ENCODE measurements around the gene MANEAL.
A peak's percentile ranks its signal among the peaks of the same experiment; 100 is the strongest.
"Not testable (repeated sequence)": the region's sequence is repeated elsewhere in the genome, so short reads cannot be mapped to it uniquely, and the experiment has no call there.

The MANEAL gene

GRCh38 chr1:37764414-37764825 lies 29.2 kb upstream of the MANEAL start:
- H3K9me3 Mint-ChIP-seq: peaks cover 5 to 7% of the 10 kb centered on the region in 2 donors
- peak overlapping the region; percentile 76 for H3K27ac Mint-ChIP-seq
- DNase-seq (no peak), ATAC-seq (replicated peaks) (no peak)
- H3K27me3 Mint-ChIP-seq: peaks cover 66 to 80% of the 10 kb centered on the region in 2 donors
- H3K4me3 Mint-ChIP-seq: peak overlapping the region; percentile 17 to 67
- H3K36me3 Mint-ChIP-seq: peaks cover 6 to 8% of the 10 kb centered on the region in 2 donors
- peaks cover 22 to 25% of the 10 kb centered on the region in 2 donors for H3K4me1 Mint-ChIP-seq

- Mint-ChIP-seq H3K36me3 (peaks cover 6 to 8% of the 10 kb centered on the region in 2 donors), H3K4me3 (peak within 1 kb of the TSS; percentile 67 to 70), H3K9me3 (peaks cover 5 to 7% of the 10 kb centered on the region in 2 donors), H3K4me1 (peaks cover 22 to 25% of the 10 kb centered on the region in 2 donors), H3K27ac (peak within 1 kb of the TSS; percentile 76), H3K27me3 (peaks cover 68 to 86% of the 10 kb centered on the region in 2 donors)
- ATAC-seq (replicated peaks) (no peak), DNase-seq (no peak)
These were observed 28.7 kb upstream of the MANEAL start, which contains the start of gene EPHA10 for GRCh38 chr1:37764888-37765441. Gene EPHA10, minus strand, starts transcription at chr1:37765120. Its CDS starts 54 bp downstream, at chr1:37765066.

GRCh38 chr1:37765916-37766664 lies 27.6 kb upstream of the MANEAL start:
- peak; percentile 79 to 88 for ATAC-seq (replicated peaks)
- H3K36me3 Mint-ChIP-seq: peaks cover 6 to 8% of the 10 kb centered on the region in 2 donors
- peak; percentile 17 for DNase-seq
- H3K4me1 Mint-ChIP-seq: peaks cover 22 to 25% of the 10 kb centered on the region in 2 donors
- H3K9me3 Mint-ChIP-seq: peaks cover 5 to 7% of the 10 kb centered on the region in 2 donors
- peak overlapping the region; percentile 65 for H3K27ac Mint-ChIP-seq
- peaks cover 77 to 95% of the 10 kb centered on the region in 2 donors for H3K27me3 Mint-ChIP-seq
- H3K4me3 Mint-ChIP-seq: peak overlapping the region; percentile 61 to 70

- no peak for DNase-seq
- H3K9me3 Mint-ChIP-seq: peaks cover 5 to 7% of the 10 kb centered on the region in 2 donors
- peaks cover 6 to 8% of the 10 kb centered on the region in 2 donors for H3K36me3 Mint-ChIP-seq
- ATAC-seq (replicated peaks): no peak
- peaks cover 67 to 88% of the 10 kb centered on the region in 2 donors for H3K27me3 Mint-ChIP-seq
- no peak overlapping the region for H3K4me3 Mint-ChIP-seq
- H3K4me1 Mint-ChIP-seq: peaks cover 22 to 25% of the 10 kb centered on the region in 2 donors
- H3K27ac Mint-ChIP-seq: no peak overlapping the region
These were observed 26.2 kb upstream of the MANEAL start for GRCh38 chr1:37767488-37767887.

GRCh38 chr1:37771440-37771839 lies 22.2 kb upstream of the MANEAL start:
- H3K27ac Mint-ChIP-seq; H3K9me3 Mint-ChIP-seq; H3K36me3 Mint-ChIP-seq; H3K4me3 Mint-ChIP-seq; H3K4me1 Mint-ChIP-seq; DNase-seq; ATAC-seq (replicated peaks): not testable (repeated sequence)
- peaks cover 39 to 65% of the 10 kb centered on the region in 2 donors for H3K27me3 Mint-ChIP-seq

- Mint-ChIP-seq H3K9me3 (peaks cover 4 to 6% of the 10 kb centered on the region in 2 donors), H3K36me3 (no peaks in the 10 kb centered on the region), H3K4me1 (peaks cover 18 to 31% of the 10 kb centered on the region in 2 donors), H3K27me3 (peaks cover 24 to 37% of the 10 kb centered on the region in 2 donors), H3K4me3 (no peak overlapping the region), H3K27ac (peak overlapping the region; percentile 31)
- ATAC-seq (replicated peaks) (peak; percentile 88 to 93), DNase-seq (no peak)
These were observed 16.6 kb upstream of the MANEAL start for GRCh38 chr1:37776946-37777516.

DNA sequence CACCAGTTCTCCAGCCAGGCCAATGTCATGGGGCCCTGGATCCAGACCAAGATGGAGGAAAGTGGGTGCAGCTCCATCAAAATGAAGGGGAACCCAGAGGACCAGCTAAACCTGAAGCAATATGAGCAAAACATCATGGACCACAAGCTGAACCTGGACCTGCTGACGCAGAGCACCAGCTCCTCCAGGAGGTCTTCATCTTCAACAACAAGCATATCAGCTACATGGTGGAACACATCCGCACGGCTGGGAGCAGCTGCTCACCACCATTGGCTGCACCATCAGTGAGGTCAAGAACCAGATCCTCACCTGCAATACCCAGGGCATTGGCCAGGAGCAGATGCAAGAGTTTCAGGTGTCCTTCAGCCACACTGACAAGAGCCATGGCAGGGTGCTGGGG lies 15.0 kb upstream of the MANEAL start:
- no peaks in the 10 kb centered on the region for H3K36me3 Mint-ChIP-seq
- no peak overlapping the region for H3K27ac Mint-ChIP-seq

DNA sequence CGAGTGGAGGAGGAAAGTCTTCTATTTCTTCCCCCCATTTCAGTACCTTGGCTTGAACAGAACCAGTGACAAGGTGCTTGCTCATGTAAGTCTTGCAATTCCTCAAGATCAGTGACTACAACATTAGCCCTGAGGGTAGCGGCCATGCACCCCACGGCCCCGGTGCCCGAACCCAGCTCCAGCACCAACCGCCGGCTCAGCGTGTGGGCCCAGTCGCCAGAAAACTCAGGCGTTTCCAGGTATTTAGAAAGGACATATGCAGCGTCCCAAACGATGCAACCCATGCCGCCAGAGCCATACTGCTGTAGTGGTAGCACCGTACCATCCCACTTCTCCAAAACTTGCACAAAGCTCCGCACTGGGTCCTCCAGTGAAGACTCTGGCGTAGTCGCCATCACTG lies 11.2 kb upstream of the MANEAL start:
- no peaks in the 10 kb centered on the region for H3K36me3 Mint-ChIP-seq
- H3K27me3 Mint-ChIP-seq: peaks cover 33 to 45% of the 10 kb centered on the region in 2 donors

More for the DNA sequence above, 15.0 kb upstream of the MANEAL start:
- no peak overlapping the region for H3K4me3 Mint-ChIP-seq
- peaks cover 18 to 37% of the 10 kb centered on the region in 2 donors for H3K4me1 Mint-ChIP-seq
- DNase-seq (no peak), ATAC-seq (replicated peaks) (no peak)
- H3K9me3 Mint-ChIP-seq: peaks cover 0 to under 1% of the 10 kb centered on the region in 2 donors
- H3K27me3 Mint-ChIP-seq: peaks cover 17 to 27% of the 10 kb centered on the region in 2 donors

DNA sequence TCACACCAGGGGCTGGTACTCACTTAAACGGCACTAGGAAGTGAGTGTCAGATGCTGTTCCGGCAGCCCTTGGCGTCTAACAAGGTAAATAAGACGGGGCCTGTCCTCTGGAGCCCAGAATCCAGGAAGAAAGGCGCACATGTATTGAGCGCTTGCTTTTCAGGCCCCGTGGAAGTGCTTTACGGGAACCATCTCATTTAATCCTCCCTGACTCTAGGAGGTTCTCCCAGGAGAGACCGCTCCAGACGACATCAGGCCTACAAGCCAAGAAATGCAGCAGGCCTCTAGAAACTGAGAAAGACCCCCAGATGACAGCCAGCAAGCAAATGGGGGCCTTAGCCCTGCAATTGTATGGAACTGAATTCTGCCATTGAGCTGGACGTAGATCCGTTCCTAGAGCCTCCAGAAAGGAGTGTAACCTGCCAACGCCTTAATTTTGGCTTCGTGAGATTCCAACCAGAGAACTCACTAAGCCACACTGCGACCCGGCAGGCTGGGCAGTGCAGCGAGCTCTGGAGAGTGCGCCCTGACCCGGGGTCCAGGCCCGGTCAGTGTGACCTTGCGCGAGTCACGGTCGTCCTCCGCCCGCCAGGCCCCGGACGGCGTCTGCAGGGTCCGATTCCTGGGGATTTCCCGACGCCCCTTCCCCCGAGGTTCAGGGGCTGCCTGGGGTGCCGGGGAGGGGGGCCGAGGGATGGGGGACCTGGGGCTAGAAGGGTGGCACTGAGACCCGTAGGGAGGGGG lies 532 bp upstream of the MANEAL start:
- no peak for DNase-seq
- Mint-ChIP-seq H3K4me1 (peaks cover 24 to 33% of the 10 kb centered on the region in 2 donors), H3K27ac (no peak overlapping the region), H3K27me3 (peaks cover 16 to 44% of the 10 kb centered on the region in 2 donors), H3K4me3 (peak overlapping the region; percentile 80 to 85), H3K9me3 (no peaks in the 10 kb centered on the region), H3K36me3 (peaks cover 5 to 8% of the 10 kb centered on the region in 2 donors)
- ATAC-seq (replicated peaks): no peak

More for the DNA sequence above, 11.2 kb upstream of the MANEAL start:
- Mint-ChIP-seq H3K4me1 (peaks cover 8 to 25% of the 10 kb centered on the region in 2 donors), H3K4me3 (no peak overlapping the region), H3K27ac (no peak overlapping the region), H3K9me3 (no peaks in the 10 kb centered on the region)
- ATAC-seq (replicated peaks): no peak
- no peak for DNase-seq

DNA sequence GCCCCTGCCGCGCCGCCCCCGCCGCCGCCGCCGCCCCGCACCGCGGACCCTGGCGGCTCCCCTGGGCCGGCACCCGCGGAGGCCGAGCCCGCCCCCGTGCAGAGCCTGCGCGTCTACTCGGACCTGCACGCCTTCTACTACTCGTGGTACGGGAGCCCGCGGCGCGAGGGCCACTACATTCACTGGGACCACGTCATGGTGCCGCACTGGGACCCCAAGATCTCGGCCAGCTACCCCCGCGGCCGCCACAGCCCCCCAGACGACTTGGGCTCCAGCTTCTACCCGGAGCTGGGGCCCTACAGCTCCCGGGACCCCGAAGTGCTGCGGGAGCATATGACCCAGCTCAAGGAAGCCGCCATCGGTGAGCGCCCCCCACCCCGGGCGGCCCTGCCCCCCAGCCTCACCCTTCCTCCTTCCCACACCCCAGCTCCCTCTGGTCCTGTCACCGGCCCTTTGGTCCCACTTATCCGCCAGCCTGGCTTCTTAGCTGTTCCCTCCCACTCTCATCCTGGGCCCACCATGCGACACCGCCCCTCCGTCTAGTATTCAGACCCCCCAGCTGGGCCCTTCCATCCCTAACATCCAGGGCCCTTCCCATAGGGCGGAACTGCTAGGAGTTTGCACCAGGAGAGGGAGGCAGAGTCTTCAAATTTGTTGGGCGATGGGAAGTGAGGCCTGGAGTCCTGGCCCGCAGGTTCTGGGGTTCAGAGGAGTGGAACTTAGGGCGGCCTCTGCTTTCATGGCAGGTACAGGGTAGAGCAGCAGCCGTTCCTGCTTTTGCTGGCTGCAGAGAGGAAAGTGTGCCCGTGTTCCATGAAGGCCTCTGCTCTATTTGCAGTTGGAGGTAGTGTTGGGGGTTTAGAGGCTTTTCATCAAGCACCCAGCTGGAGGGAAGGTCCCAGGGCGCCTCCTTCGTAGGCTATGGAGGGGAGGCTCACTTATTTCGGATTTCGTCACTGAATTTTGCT lies 1.0 kb downstream of the MANEAL start:
- peaks cover 15 to 21% of the 10 kb centered on the region in 2 donors for H3K36me3 Mint-ChIP-seq
- no peaks in the 10 kb centered on the region for H3K9me3 Mint-ChIP-seq
- peak; percentile 23 to 33 for ATAC-seq (replicated peaks)
- peaks cover 29 to 36% of the 10 kb centered on the region in 2 donors for H3K4me1 Mint-ChIP-seq
- no peak for DNase-seq
- H3K4me3 Mint-ChIP-seq: peak overlapping the region; percentile 85
- peak overlapping the region; percentile 82 for H3K27ac Mint-ChIP-seq
- H3K27me3 Mint-ChIP-seq: peaks cover 16 to 34% of the 10 kb centered on the region in 2 donors

- DNase-seq: peak; percentile 15
- ATAC-seq (replicated peaks): no peak
- H3K9me3 Mint-ChIP-seq: no peaks in the 10 kb centered on the region
- H3K4me1 Mint-ChIP-seq: peaks cover 30 to 40% of the 10 kb centered on the region in 2 donors
- H3K27me3 Mint-ChIP-seq: peaks cover 13 to 26% of the 10 kb centered on the region in 2 donors
- H3K4me3 Mint-ChIP-seq: peak overlapping the region; percentile 85
- H3K27ac Mint-ChIP-seq: peak overlapping the region; percentile 28
- peaks cover 19 to 30% of the 10 kb centered on the region in 2 donors for H3K36me3 Mint-ChIP-seq
These were observed 1.9 kb downstream of the MANEAL start for GRCh38 chr1:37795340-37796125.

DNA sequence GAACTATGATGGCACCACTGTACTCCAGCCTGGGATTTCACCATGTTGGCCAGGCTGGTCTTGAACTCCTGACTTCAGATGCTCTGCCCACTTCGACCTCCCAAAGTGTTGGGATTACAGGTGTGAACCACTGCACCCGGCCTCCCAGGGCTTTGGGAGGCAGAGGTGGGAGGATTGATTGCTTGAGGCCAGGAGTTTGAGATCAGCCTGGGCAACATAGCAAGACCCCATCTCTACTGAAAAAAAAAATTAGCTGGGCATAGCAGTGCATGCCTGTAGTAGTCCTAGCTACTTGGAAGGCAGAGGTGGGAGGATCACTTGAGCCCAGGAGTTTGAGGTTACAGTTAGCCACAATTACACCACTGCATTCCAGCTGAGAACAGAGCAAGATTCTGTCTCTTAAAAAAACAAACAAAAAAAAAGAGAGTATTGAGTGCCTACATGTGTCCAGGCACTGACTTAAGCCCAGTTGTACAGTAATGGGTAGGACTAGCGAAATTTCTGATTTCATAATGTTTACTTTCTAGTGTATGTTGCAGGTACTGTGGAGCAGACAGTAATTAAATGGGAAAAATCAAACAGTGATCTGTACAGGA lies 4.2 kb downstream of the MANEAL start:
- Mint-ChIP-seq H3K9me3 (no peaks in the 10 kb centered on the region), H3K27ac (no peak overlapping the region), H3K4me3 (no peak overlapping the region), H3K36me3 (peaks cover 30 to 46% of the 10 kb centered on the region in 2 donors), H3K4me1 (peaks cover 30 to 48% of the 10 kb centered on the region in 2 donors), H3K27me3 (peaks cover 0 to 5% of the 10 kb centered on the region in 2 donors)
- DNase-seq: no peak
- no peak for ATAC-seq (replicated peaks)
